GM12801 (cell line): ENCODE measurements around the gene CCDC12.

ENCODE experiments used
- TF ChIP-seq, protein P1 (sequence below): IDR thresholded peaks from one replicate; pipeline ENCODE4 v1.5.1; 2011; ENCODE audit warnings: control low read depth; ENCODE audit not compliant: insufficient read length; ENCODE audit errors: extremely low read depth

CCDC12 gene

DNA sequence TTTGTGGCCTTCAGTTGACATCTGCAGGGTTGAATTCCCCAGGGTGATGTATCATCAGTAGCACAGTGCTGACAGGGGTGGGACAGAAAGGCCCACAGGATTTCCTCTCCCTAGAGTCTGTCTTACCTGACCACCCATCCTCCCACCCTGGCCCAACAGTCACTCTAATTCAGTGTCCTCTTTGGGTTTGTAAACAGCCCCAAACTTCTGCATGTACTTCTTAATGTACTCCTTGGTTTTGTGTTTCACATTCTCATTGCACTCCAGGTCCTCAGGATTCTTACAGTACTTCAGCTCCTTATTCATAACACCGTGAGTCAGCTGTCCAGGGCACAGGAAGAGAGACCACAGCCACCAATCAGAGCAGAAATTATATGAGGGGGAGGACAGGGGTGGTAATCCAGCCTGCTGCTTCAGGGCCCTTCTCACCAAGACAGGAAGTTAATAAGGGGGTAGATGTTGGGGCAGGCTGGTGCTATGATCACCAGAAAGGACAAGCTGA lies 40.4 kb upstream of the CCDC12 start:
- TF ChIP-seq, protein P1, sequence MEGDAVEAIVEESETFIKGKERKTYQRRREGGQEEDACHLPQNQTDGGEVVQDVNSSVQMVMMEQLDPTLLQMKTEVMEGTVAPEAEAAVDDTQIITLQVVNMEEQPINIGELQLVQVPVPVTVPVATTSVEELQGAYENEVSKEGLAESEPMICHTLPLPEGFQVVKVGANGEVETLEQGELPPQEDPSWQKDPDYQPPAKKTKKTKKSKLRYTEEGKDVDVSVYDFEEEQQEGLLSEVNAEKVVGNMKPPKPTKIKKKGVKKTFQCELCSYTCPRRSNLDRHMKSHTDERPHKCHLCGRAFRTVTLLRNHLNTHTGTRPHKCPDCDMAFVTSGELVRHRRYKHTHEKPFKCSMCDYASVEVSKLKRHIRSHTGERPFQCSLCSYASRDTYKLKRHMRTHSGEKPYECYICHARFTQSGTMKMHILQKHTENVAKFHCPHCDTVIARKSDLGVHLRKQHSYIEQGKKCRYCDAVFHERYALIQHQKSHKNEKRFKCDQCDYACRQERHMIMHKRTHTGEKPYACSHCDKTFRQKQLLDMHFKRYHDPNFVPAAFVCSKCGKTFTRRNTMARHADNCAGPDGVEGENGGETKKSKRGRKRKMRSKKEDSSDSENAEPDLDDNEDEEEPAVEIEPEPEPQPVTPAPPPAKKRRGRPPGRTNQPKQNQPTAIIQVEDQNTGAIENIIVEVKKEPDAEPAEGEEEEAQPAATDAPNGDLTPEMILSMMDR, result no peak

GRCh38 chr3:47016086-47016933 lies 39.8 kb upstream of the CCDC12 start:
- TF ChIP-seq, protein P1, result no peak

DNA sequence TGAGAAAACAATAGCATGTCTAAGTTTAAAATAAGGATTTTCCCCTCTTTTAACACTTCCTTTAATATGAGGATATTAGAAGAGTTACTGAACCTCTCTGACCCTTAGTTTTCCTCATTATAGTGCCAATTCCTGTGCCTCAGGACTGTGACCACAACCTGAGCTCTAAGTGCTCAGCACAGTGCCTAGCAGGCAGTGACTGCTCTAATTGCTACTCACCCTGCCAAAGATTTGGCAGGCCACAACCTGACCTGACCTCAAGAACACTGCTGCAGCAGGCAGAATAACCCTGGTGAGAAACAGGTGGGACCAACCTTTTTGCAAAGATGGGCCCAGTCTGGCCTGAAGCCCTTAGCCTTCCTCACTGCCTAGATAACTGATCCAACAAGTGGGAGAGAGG lies 38.6 kb upstream of the CCDC12 start:
- TF ChIP-seq, protein P1, result no peak

- TF ChIP-seq, protein P1, result no peak
Measured at GRCh38 chr3:47014036-47014435, 37.5 kb upstream of the CCDC12 start.

DNA sequence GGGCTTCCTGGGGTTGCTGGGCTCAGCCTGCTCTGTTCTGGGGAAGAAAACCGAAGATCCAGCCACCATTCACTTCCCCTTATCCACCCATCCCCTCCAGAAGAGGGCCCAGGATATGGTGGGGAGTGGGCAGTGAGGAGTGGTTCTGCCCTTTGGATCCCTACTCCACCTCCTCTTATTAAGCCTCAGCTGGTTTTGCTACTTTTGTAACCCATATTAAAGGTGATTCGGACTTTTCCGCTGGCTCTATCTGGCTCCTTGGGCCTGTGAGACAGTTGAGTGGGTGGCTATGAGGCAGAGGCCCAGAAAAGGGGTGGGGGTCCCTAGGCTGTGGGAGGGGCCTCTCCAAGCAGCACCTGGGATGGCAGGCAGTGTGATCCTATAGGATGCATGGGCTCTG lies 36.7 kb upstream of the CCDC12 start:
- TF ChIP-seq, protein P1, result no peak

DNA sequence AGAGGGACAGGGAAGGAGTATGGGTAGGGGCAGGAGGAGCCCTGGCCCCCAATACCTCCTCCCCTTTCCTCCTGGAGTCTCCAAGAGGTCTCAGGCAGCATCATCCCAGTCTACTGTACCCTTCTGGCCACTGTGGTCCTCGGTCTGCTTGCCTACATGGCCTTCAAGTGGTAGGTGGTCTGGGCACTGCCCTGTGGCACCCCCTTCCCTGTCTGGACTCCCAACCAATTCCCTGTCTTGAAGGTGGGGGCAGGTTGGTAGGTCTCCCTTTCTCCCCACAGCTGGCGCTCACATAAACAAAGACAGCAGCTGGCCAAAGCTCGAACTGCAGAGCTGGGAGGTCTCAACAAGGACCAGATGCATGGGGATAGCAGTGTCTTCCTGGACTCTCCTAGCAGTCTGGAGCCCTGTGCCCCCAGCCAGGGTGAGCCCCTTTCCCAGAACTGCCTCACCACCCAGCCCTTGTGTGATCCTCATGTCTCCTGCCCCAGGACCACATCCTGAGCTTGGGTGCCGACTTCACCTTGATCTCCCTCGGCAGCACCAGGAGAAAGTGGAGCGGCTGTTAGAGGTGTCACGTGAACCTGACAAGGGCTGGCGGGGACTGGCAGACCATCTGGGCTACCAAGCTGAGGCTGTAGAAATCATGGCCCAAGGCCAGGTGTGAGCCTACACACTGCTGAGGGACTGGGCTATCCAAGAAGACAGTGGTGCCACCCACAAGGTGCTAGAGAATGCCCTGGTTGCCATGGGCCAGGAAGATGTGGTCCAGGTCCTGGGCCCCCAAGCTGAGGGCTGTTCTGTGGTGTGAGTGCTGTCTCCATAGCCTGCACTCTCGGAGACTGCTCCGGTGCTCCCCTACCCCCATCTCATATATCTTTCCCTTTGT lies 36.0 kb upstream of the CCDC12 start:
- TF ChIP-seq, protein P1, result no peak

DNA sequence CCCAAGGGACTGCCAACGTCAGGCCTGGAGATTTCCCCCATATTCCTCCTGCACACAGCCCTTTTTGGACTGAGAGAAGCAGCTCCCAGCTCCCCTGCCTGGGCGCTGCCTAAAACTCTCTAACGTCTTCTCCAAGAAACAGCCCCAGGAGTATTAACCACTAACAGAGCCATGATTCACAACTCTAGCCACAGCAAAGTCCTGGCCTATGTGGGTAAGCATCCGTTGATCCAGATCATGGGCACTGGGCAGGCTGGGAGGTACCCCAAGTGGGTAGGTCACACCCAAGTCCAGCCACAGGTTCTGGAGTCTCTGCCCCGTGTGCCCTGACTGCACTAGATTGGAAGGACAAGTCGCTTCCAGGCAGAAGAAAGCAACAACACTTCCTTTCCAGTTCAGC lies 34.8 kb upstream of the CCDC12 start:
- TF ChIP-seq, protein P1, result no peak
